Measurements from ENCODE around the gene TIMM13.
A peak's percentile ranks its signal among the peaks of the same experiment; 100 is the strongest.
"Not testable (repeated sequence)": the region's sequence is repeated elsewhere in the genome, so short reads cannot be mapped to it uniquely, and the experiment has no call there.

Gene TIMM13

GRCh38 chr19:2413159-2413558 is 14.2 kb downstream of the TIMM13 start:
- DNase-seq: no peak

- no peak for DNase-seq
Observed at GRCh38 chr19:2412449-2412848, 14.9 kb downstream of the TIMM13 start.

GRCh38 chr19:2411709-2412108 is 15.7 kb downstream of the TIMM13 start:
- DNase-seq: no peak

- DNase-seq: no peak
Observed at GRCh38 chr19:2410023-2410422, 17.4 kb downstream of the TIMM13 start.

- no peak for DNase-seq
Observed at GRCh38 chr19:2409352-2409912, 18.0 kb downstream of the TIMM13 start.

DNA sequence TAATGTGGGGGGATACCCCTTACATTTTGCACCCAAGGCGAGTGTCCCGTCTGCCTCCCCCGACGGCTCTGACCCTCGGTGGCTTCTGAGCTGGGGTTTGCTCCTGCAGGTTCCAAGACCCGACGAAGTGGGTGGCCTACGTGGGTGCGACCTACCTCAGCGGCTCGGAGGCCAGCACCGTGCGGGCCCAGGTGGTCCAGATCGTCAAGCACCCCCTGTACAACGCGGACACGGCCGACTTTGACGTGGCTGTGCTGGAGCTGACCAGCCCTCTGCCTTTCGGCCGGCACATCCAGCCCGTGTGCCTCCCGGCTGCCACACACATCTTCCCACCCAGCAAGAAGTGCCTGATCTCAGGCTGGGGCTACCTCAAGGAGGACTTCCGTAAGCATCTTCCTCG is 19.1 kb downstream of the TIMM13 start:
- DNase-seq: no peak

GRCh38 chr19:2399582-2399981 is 27.8 kb downstream of the TIMM13 start:
- no peak for DNase-seq

- DNase-seq: no peak
Observed at GRCh38 chr19:2398735-2399305, 28.6 kb downstream of the TIMM13 start.

DNA sequence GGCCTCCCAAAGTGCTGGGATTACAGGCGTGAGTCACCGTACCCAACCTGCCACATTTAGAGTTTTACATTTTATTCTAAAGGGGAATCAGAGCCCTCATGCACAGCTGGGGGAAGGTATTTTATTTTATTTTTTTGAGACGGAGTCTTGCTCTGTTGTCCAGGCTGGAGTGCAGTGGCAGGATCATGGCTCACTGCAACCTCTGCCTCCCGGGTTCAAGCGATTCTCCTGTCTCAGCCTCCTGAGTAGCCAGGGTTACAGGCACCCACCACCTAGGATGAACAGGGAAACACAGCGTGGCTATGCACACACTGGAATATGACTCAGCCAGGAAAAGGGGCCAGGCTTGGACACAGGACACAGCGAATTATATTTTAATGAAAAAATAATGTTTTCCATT is 30.2 kb downstream of the TIMM13 start:
- not testable (repeated sequence) for DNase-seq

DNA sequence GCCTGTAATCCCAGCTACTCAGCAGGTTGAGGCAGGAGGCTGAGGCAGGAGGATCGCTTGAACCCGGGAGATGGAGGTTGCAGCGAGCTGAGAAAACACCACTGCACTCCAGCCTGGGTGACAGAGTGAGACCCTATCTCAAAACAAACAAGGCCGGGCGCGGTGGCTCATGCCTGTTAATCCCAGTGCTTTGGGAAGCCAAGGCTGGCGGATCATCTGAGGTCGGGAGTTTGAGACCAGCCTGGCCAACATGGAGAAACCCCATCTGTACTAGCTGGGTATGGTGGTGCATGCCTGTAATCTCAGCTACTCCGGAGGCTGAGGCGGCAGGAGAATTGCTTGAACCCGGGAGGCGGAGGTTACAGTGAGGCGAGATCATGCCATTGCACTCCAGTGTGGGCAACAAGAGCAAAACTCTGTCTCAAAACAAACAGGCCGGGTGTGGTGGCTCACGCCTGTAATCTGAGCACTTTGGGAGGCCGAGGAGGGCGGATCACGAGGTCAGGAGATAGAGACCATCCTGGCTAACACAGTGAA is 32.0 kb downstream of the TIMM13 start:
- DNase-seq: not testable (repeated sequence)

DNA sequence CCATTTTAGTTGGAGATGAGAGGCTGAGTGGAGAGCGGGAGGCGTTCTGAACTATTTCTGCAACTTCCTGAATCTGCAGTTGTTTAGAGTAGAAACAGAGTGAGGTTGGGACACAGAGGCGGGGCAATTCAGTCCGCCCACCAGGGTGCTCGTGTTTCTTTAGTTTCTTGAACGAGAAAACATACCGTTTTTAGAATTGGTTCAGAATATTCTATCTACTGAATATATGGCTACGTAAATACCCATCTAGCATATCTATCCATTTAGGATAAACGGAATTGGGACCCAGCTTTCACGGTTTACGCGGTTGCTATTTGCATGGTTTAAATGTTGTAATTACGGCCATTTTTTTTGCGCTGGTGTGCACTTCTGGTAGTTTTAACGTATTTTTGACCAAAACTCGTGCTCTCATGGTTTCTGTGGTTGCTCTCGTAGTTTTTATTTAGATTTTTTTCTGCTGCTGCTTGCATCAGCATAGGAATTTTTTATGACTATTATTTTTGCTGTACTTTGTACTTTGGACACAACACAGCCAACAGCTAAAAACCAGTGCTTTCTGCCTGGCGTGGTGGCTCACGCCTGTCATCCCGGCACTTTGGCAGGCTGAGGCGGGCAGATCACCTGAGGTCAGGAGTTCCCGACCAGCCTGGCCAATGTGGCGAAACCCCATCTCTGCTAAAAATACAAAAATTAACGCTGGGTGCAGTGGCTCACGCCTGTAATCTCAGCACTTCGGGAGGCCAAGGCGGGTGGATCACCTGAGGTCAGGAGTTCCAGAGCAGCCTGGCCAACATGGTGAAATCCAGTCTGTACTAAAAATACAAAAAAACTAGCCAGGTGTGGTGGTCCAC is 32.7 kb downstream of the TIMM13 start:
- DNase-seq: no peak

- no peak for DNase-seq
Observed at GRCh38 chr19:2394054-2394441, 33.3 kb downstream of the TIMM13 start.

- not testable (repeated sequence) for DNase-seq
Observed at GRCh38 chr19:2392899-2393298, 34.5 kb downstream of the TIMM13 start.

GRCh38 chr19:2392366-2392765 is 35.0 kb downstream of the TIMM13 start:
- no peak for DNase-seq

DNA sequence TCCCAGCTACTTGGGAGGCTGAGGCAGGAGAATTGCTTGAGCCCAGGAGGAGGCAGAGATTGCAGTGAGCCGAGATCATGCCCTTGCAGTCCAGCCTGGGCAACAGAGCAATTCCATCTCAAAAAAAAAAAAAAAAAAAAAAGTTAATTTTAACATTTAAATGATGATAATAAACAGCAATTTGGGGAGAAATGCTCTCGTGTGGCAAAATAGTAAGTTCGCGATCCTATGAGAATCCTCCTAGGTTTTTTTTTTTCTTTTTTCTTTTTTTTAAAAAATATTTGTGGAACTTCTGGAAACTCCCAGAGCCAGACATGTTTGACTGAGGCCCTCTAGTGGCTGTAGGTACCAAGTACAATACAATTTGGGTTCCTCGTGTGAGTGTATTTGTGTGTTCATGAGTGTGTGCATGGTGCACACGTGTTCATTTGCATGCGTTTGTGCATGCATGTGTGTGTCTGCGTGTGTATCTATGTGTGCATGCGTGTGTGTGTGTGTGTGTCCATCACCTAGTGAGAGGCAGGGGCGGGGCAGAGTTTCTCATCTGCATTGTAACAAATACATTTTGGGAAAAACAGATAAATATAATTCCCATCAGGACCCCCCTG is 36.2 kb downstream of the TIMM13 start:
- peak; percentile 31 to 38 for DNase-seq

DNA sequence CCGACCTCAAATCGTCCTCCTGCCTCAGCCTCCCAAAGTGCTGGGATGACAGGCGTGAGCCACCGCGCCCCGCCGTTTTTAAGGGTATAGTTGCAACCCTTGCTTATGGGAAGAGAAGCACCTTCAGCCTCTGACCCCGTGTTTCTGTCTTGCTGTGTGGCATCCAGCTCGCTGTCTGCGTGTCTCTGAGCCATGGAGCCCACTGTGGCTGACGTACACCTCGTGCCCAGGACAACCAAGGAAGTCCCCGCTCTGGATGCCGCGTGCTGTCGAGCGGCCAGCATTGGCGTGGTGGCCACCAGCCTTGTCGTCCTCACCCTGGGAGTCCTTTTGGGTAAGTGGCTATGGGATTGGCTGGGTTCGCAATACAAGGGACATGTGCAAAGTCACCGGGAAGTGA is 37.8 kb downstream of the TIMM13 start:
- no peak for DNase-seq

GRCh38 chr19:2387367-2388288 is 39.8 kb downstream of the TIMM13 start:
- no peak for DNase-seq

- peak in 1 of 2 experiments; percentile 13 for DNase-seq
Observed at GRCh38 chr19:2385053-2385721, 42.2 kb downstream of the TIMM13 start.

GRCh38 chr19:2382530-2383222 is 44.7 kb downstream of the TIMM13 start:
- no peak for DNase-seq

DNA sequence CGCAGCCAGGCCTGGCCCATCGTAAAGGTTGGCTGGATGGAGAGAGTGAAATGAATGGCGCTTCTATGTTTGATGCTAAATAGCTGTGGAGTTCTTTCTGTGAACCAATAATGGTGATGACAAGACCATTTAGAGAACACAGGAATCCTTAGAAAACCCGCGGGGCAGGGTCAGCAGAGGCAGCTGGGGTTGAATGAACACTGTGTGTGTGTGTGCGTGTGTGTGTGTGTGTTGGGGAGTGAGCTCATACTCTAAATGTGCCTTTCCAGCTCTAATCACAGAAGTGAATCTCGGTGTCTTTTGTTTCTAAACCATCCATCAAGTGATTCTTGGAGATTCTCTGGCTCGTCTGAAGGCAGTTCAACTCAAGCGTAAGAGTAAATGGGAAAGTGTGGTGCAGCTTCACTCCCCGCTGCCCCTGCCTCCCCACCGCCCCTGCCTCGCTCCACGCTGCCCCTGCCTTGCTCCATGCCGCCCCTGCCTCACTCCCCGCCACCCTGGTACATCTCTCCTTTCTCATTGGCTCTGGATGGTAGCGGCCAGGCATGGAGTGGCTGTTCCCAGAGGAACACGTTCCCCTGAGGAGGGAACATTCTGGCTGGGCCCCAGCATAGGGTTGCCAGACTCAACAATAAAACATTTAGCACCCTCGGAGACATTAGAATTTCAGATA is 46.1 kb downstream of the TIMM13 start:
- no peak for DNase-seq

- DNase-seq: no peak
Observed at GRCh38 chr19:2380567-2380966, 46.8 kb downstream of the TIMM13 start.

All from activated CD4-positive, alpha-beta T cell treated with anti-CD3 and anti-CD28 coated beads, Interleukin-2, amount 50 U/mL, for 48 hours (primary cell).